HG03196 (cell line): ENCODE data around the gene NAA16.
"Not testable (repeated sequence)": the region's sequence is repeated elsewhere in the genome, so short reads cannot be mapped to it uniquely, and the experiment has no call there.

Source experiments
- ATAC-seq: cut with Tn5 transposase; IDR thresholded peaks from one replicate; pipeline ENCODE4 v1.9.1; 2021; ENCODE audit not compliant: unreplicated experiment

NAA16 gene

DNA sequence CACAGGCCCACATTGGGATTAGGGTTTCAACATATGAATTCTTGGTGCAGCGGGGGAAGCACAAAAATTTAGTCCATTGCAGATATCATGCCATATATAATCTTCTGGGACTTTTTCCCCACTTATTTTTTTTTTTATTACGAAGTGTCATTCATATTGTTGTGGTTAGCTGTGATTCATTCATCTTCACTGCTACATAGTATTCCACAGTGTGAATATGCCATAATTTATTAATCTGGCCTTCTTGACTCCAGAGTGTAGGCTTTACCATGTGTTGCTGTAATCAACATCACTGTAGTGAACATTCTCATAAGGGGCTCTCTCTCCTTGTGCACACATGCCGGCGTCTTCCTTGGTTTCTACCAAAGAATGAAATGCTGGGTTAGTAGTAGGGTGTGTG is 92.9 kb downstream of the NAA16 start:
- no peak for ATAC-seq

GRCh38 chr13:41405367-41405766 is 94.3 kb downstream of the NAA16 start:
- no peak for ATAC-seq

- no peak for ATAC-seq
These were observed 96.3 kb downstream of the NAA16 start for GRCh38 chr13:41407380-41407779.

- ATAC-seq: no peak
These were observed 97.1 kb downstream of the NAA16 start for GRCh38 chr13:41408121-41408520.

GRCh38 chr13:41408746-41409145 is 97.7 kb downstream of the NAA16 start:
- ATAC-seq: no peak

DNA sequence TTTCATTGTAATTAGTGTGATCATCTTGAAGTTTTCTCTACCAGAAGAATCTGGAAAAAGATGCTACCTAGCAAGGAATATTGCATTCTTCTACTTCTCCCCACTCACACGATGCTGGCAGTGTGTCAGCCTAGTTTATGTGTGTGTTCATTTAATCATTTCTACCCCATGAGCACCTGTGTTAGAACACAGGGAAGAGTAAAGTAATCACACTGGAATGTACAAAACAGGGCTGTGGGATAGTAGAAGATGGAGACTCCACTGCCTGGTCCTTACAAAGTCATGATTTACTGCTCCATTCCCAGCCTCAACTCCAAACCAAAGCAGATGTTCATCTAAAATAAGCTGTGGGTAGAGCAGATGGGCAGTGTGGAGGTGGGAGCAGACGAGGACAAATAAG is 98.5 kb downstream of the NAA16 start:
- ATAC-seq: no peak

- no peak for ATAC-seq
These were observed 100.0 kb downstream of the NAA16 start for GRCh38 chr13:41411060-41411459.

GRCh38 chr13:41411522-41411921 is 100.5 kb downstream of the NAA16 start:
- no peak for ATAC-seq

GRCh38 chr13:41413872-41414271 is 102.8 kb downstream of the NAA16 start:
- no peak for ATAC-seq

DNA sequence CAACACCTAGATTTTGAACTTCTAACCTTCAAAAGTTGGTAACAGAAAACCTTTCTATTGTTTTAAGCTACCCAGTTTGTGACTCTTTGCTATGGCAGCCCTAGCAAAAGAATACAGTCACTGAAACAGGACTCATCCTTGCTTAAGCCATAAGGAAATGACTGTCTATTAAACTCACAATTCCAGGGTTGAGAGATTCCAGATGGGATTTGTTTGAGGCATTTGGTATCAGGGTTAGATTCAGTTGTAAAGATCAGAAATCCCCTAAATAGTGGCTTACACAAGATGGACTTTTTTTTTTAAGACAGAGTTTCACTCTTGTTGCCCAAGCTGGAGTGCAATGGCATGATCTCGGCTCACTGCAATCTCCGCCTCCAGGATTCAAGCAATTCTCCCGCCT is 105.2 kb downstream of the NAA16 start:
- ATAC-seq: no peak

DNA sequence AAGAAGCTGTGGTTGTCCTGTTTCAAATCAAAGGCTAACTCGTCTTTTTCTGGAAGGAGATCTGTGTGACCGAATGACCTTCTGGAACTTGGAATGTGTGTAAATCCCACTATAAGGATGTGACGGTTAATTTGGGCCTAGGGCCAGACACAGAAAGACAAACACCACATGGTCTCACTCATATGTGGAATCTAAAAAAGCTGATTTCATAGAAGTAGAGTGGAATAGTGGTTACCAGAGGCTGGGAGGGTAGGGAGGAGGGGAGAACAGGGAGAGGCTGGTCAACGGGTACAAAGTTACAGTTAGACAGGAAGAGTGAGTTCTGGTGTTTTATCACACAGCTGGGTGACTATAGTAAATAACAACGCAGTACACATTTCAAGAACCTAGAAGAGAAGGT is 107.0 kb downstream of the NAA16 start:
- no peak for ATAC-seq

- no peak for ATAC-seq
These were observed 107.7 kb downstream of the NAA16 start for GRCh38 chr13:41418731-41419130.

GRCh38 chr13:41419206-41419605 is 108.1 kb downstream of the NAA16 start:
- no peak for ATAC-seq

DNA sequence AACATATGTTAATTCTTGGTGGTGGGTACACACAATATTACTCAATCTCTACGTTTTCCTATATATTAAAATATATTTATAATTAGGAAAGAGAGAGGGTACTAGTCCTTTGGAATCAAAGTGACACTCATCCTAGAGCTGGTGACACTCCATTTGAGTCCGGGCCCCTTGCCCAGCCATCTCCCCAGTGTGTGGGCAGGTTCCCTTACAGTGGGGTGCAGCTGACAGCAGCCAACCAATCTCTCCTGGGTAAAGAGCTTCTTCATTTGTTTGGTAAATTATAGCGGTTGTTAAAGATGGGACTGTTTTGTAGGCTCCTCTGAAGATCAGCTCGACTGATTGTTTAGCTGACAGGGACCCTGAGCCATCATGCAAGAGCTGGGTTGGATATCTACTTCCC is 109.1 kb downstream of the NAA16 start:
- ATAC-seq: no peak

DNA sequence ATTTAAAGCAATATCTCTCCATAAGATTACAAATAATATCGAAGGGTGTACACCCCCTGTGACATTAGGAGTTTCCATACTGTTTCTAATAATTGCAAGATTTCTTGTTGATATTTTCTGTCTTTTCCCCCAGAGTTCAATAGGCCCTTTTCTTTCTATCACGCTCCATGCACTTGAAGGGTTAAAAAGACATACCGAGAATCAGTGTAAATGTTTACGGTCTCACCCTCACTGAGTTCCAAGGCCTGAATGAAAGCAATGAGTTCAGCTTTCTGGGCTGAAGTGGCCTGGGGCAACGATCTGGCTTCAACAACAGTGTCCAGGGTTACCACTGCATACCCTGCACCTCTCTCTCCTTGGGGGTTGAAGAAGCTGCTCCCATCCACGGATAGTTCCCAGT is 110.3 kb downstream of the NAA16 start:
- not testable (repeated sequence) for ATAC-seq

GRCh38 chr13:41421983-41422382 is 110.9 kb downstream of the NAA16 start:
- ATAC-seq: not testable (repeated sequence)

DNA sequence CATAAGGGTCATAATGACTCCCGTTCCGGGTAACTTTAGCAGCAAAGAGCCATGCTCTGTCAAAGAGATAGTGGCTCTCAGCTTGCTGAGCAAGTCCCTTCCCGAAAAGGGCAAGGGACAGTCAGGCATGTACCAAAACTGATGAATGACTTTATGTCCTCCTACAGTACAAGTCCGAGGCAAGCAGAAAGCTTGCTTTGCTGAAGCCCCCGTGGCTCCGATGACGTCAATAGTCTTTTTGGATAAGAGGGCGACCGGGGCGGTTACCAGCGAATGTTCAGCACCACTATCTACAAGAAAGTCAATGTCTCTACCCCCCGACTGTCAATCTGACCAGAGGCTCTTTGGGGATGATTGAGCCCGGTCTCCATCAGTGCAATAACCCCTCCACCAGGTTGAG is 112.2 kb downstream of the NAA16 start:
- not testable (repeated sequence) for ATAC-seq

GRCh38 chr13:41424675-41425074 is 113.6 kb downstream of the NAA16 start:
- ATAC-seq: not testable (repeated sequence)

GRCh38 chr13:41426047-41426446 is 115.0 kb downstream of the NAA16 start:
- no peak for ATAC-seq
